ENCODE results near the gene ATXN7L1.
A peak's percentile ranks its signal among the peaks of the same experiment; 100 is the strongest.
"Not testable (repeated sequence)": the region's sequence is repeated elsewhere in the genome, so short reads cannot be mapped to it uniquely, and the experiment has no call there.

ATXN7L1 gene

GRCh38 chr7:105699568-105700236 lies 176.7 kb downstream of the ATXN7L1 start:
- ChIA-PET POLR2A (no interaction called here), CTCF (interaction anchor here (1.2 kb wide), 1 partner anchor 25 kb away, joined by 5 read pairs; no protein-coding TSS in a partner anchor)
- no peak for TF ChIP-seq ZNF384 (IDR thresholded peaks at IDR 0.05)
- no peak for TF ChIP-seq BHLHE40 (IDR thresholded peaks at IDR 0.05; ENCODE audit: borderline replicate concordance)
- no peak for TF ChIP-seq HDGF (IDR thresholded peaks at IDR 0.05; ENCODE audit: borderline replicate concordance)
- no peak for TF ChIP-seq FOXK2 (IDR thresholded peaks at IDR 0.05)
- TF ChIP-seq LEF1 (IDR thresholded peaks at IDR 0.05; ENCODE audit: borderline replicate concordance), result no peak
- TF ChIP-seq L3MBTL2 (conservative IDR thresholded peaks at IDR 0.05), result no peak
- DNase-seq (ENCODE audit: extremely low spot score), result no peak

GRCh38 chr7:105698531-105698930 lies 177.9 kb downstream of the ATXN7L1 start:
- ChIA-PET POLR2A (no interaction called here), CTCF (no interaction called here)
- no peak for TF ChIP-seq L3MBTL2 (conservative IDR thresholded peaks at IDR 0.05)
- TF ChIP-seq TARDBP (IDR thresholded peaks at IDR 0.05), result no peak
- no peak for TF ChIP-seq SUZ12 (IDR thresholded peaks at IDR 0.05)
- no peak for TF ChIP-seq NFRKB (IDR thresholded peaks at IDR 0.05)
- TF ChIP-seq FOXA1 (IDR thresholded peaks at IDR 0.05), result no peak
- no peak for TF ChIP-seq SP1 (IDR thresholded peaks at IDR 0.05)
- no peak for TF ChIP-seq HDGF (IDR thresholded peaks at IDR 0.05; ENCODE audit: borderline replicate concordance)
- TF ChIP-seq BHLHE40 (IDR thresholded peaks at IDR 0.05; ENCODE audit: borderline replicate concordance), result no peak
- no peak for TF ChIP-seq ARNT (IDR thresholded peaks at IDR 0.05)
- no peak for TF ChIP-seq FOXK2 (IDR thresholded peaks at IDR 0.05)
- TF ChIP-seq FOXM1 (IDR thresholded peaks at IDR 0.05; ENCODE audit: borderline replicate concordance), result no peak
- no peak for TF ChIP-seq ZNF384 (IDR thresholded peaks at IDR 0.05)
- TF ChIP-seq PKNOX1 (IDR thresholded peaks at IDR 0.05), result no peak
- TF ChIP-seq LEF1 (IDR thresholded peaks at IDR 0.05; ENCODE audit: borderline replicate concordance), result no peak
- no peak for DNase-seq (ENCODE audit: extremely low spot score)

DNA sequence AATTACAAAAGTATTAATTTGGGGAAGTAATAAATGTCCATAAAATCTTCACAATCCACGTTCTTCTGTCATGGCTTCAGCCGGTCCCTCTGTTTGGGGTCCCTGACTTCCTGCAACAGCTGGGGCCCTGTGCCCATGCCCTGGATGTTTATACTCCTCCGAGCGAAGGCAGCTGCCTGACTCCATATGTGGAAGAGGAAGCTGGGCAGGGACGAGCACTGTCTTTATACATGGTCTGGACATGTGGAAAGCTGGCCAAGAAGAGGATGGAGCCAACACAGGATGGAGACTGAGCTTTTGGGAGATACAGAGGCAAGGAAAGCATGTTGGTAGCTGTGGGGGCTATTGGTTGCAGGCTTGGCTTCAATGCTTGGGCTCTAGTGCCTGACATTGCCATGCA lies 178.6 kb downstream of the ATXN7L1 start:
- no peak for TF ChIP-seq HDGF (IDR thresholded peaks at IDR 0.05; ENCODE audit: borderline replicate concordance)
- TF ChIP-seq PKNOX1 (IDR thresholded peaks at IDR 0.05), result no peak
- no peak for TF ChIP-seq FOXA1 (IDR thresholded peaks at IDR 0.05)
- TF ChIP-seq LEF1 (IDR thresholded peaks at IDR 0.05; ENCODE audit: borderline replicate concordance), result no peak
- no peak for TF ChIP-seq ARNT (IDR thresholded peaks at IDR 0.05)
- no peak for TF ChIP-seq FOXM1 (IDR thresholded peaks at IDR 0.05; ENCODE audit: borderline replicate concordance)
- TF ChIP-seq TARDBP (IDR thresholded peaks at IDR 0.05), result no peak
- TF ChIP-seq FOXK2 (IDR thresholded peaks at IDR 0.05), result no peak
- TF ChIP-seq CTBP1 (IDR thresholded peaks at IDR 0.05; ENCODE audit: borderline replicate concordance), result no peak
- no peak for TF ChIP-seq L3MBTL2 (conservative IDR thresholded peaks at IDR 0.05)
- no peak for TF ChIP-seq NFRKB (IDR thresholded peaks at IDR 0.05)
- TF ChIP-seq ELF4 (IDR thresholded peaks at IDR 0.05), result no peak
- TF ChIP-seq ZNF384 (IDR thresholded peaks at IDR 0.05), result no peak
- TF ChIP-seq SP1 (IDR thresholded peaks at IDR 0.05), result no peak
- TF ChIP-seq SUZ12 (IDR thresholded peaks at IDR 0.05), result no peak
- TF ChIP-seq BHLHE40 (IDR thresholded peaks at IDR 0.05; ENCODE audit: borderline replicate concordance), result no peak
- CTCF ChIA-PET, result no interaction called here
- DNase-seq (ENCODE audit: extremely low spot score), result no peak
- POLR2A ChIA-PET, result no interaction called here

DNA sequence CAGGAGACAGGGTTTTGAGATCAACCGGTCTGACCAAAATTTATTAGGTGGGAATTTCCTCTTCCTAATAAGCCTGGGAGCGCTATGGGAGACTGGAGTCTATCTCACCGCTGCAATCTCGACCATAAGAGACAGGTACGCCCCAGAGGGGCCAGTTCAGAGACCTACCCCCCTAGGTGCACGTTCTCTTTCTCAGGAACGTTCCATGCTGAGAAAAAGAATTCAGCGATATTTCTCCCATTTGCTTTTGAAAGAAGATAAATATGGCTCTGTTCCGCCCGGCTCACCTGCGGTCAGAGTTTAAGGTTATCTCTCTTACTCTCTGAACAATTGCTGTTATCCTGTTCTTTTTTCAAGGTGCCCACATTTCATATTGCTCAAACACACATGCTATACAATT lies 179.2 kb downstream of the ATXN7L1 start:
- CTCF ChIA-PET; POLR2A ChIA-PET; DNase-seq (ENCODE audit: extremely low spot score): not testable (repeated sequence)

GRCh38 chr7:105693576-105693975 lies 182.8 kb downstream of the ATXN7L1 start:
- no peak for TF ChIP-seq NFRKB (IDR thresholded peaks at IDR 0.05)
- no peak for TF ChIP-seq ELF4 (IDR thresholded peaks at IDR 0.05)
- TF ChIP-seq SUZ12 (IDR thresholded peaks at IDR 0.05), result no peak
- TF ChIP-seq ZNF384 (IDR thresholded peaks at IDR 0.05), result no peak
- no peak for TF ChIP-seq FOXK2 (IDR thresholded peaks at IDR 0.05)
- no peak for TF ChIP-seq FOXA1 (IDR thresholded peaks at IDR 0.05)
- TF ChIP-seq CTBP1 (IDR thresholded peaks at IDR 0.05; ENCODE audit: borderline replicate concordance), result no peak
- TF ChIP-seq L3MBTL2 (conservative IDR thresholded peaks at IDR 0.05), result no peak
- TF ChIP-seq LEF1 (IDR thresholded peaks at IDR 0.05; ENCODE audit: borderline replicate concordance), result no peak
- TF ChIP-seq SP1 (IDR thresholded peaks at IDR 0.05), result no peak
- no peak for TF ChIP-seq TARDBP (IDR thresholded peaks at IDR 0.05)
- no peak for TF ChIP-seq ARNT (IDR thresholded peaks at IDR 0.05)
- TF ChIP-seq BHLHE40 (IDR thresholded peaks at IDR 0.05; ENCODE audit: borderline replicate concordance), result no peak
- TF ChIP-seq PKNOX1 (IDR thresholded peaks at IDR 0.05), result no peak
- no peak for TF ChIP-seq HDGF (IDR thresholded peaks at IDR 0.05; ENCODE audit: borderline replicate concordance)
- POLR2A ChIA-PET, result no interaction called here
- CTCF ChIA-PET, result no interaction called here
- DNase-seq (ENCODE audit: extremely low spot score), result no peak

GRCh38 chr7:105691680-105692564 lies 184.5 kb downstream of the ATXN7L1 start:
- ChIA-PET POLR2A (interaction anchor here (0.8 kb wide), 1 partner anchor 9 kb away, joined by 3 read pairs; no protein-coding TSS in a partner anchor), CTCF (no interaction called here)
- DNase-seq (ENCODE audit: extremely low spot score), result peak; percentile 57
- TF ChIP-seq TARDBP (IDR thresholded peaks at IDR 0.05), result no peak
- no peak for TF ChIP-seq SP1 (IDR thresholded peaks at IDR 0.05)
- peak; percentile 83 for TF ChIP-seq ZNF384 (IDR thresholded peaks at IDR 0.05)
- no peak for TF ChIP-seq PKNOX1 (IDR thresholded peaks at IDR 0.05)
- no peak for TF ChIP-seq ELF4 (IDR thresholded peaks at IDR 0.05)
- peak; percentile 75 for TF ChIP-seq L3MBTL2 (conservative IDR thresholded peaks at IDR 0.05)
- TF ChIP-seq LEF1 (IDR thresholded peaks at IDR 0.05; ENCODE audit: borderline replicate concordance), result no peak
- no peak for TF ChIP-seq ARNT (IDR thresholded peaks at IDR 0.05)
- no peak for TF ChIP-seq SUZ12 (IDR thresholded peaks at IDR 0.05)

Data from HEK293T (cell line).